HFFc6 (cell line): ENCODE measurements around the gene ANGPTL8. TPM values are rescaled to one million over a fixed set of nuclear protein-coding genes. Genes with fewer than 3 reads are reported as not detected.

Source experiments
- DNase-seq: peaks from one replicate; pipeline ENCODE4 v3.0.0-alpha.2; 2018
- H3K27ac Mint-ChIP-seq: 2 replicates; pipeline ENCODE4 v1.8.0; 2020; ENCODE audit warnings: mild to moderate bottlenecking, mixed read lengths
- H3K27me3 Mint-ChIP-seq: 2 replicates; pipeline ENCODE4 v1.8.0; 2021; ENCODE audit warnings: mild to moderate bottlenecking, moderate library complexity, mixed read lengths; ENCODE audit not compliant: insufficient read depth
- H3K36me3 Mint-ChIP-seq: 2 replicates; pipeline ENCODE4 v1.8.0; 2021; ENCODE audit warnings: low read depth, mixed read lengths
- H3K4me1 Mint-ChIP-seq: 2 replicates; pipeline ENCODE4 v1.8.0; 2020; ENCODE audit warnings: low read depth, mixed read lengths
- H3K4me3 Mint-ChIP-seq: 2 replicates; pipeline ENCODE4 v1.8.0; 2020; ENCODE audit warnings: mild to moderate bottlenecking, moderate library complexity, mixed read lengths
- H3K9me3 Mint-ChIP-seq: 2 replicates; pipeline ENCODE4 v1.8.0; 2020; ENCODE audit warnings: mild to moderate bottlenecking, mixed read lengths
- CTCF ChIP-seq: fragments of 200-600 bp; sonication (generic); IDR thresholded peaks from 2 replicates; pipeline ENCODE4 v1.5.0; 2021; ENCODE audit warnings: antibody characterized with exemption, mild to moderate bottlenecking
- total RNA-seq, 6 experiments: library from RNA; stranded (reverse); fragmentation: NEBNext Ultra II Directional; extraction: Animal tissue kit (Norgen Biotek cat#: 25700); gene quantifications; 2 replicates in 1 of 6; 3 replicates in 5 of 6; pipeline ENCODE4 v1.2.3, GENCODE V29; 2021

Gene ANGPTL8
- total RNA-seq, 6 experiments from 2014 or later: not detected

GRCh38 chr19:11247391-11247790 is 8.0 kb downstream of the ANGPTL8 start:
- Mint-ChIP-seq H3K9me3 (no peaks in the 10 kb centered on the region), H3K4me3 (no peak overlapping the region), H3K27ac (no peak overlapping the region), H3K36me3 (peaks cover 4% of the 10 kb centered on the region), H3K27me3 (no peaks in the 10 kb centered on the region), H3K4me1 (peaks cover 4% of the 10 kb centered on the region; the same call in 1 of the 2 replicates)
- DNase-seq: no peak
- TF ChIP-seq CTCF: no peak

GRCh38 chr19:11247934-11248333 is 8.5 kb downstream of the ANGPTL8 start:
- no peaks in the 10 kb centered on the region for H3K9me3 Mint-ChIP-seq
- no peaks in the 10 kb centered on the region for H3K27me3 Mint-ChIP-seq
- no peak overlapping the region for H3K4me3 Mint-ChIP-seq
- TF ChIP-seq CTCF: no peak
- DNase-seq: no peak
- H3K4me1 Mint-ChIP-seq: peaks cover 4% of the 10 kb centered on the region; the same call in 1 of the 2 replicates
- no peak overlapping the region for H3K27ac Mint-ChIP-seq
- peaks cover 4% of the 10 kb centered on the region for H3K36me3 Mint-ChIP-seq

GRCh38 chr19:11248852-11249251 is 9.4 kb downstream of the ANGPTL8 start:
- Mint-ChIP-seq H3K4me1 (peaks cover under 1% of the 10 kb centered on the region; the same call in 1 of the 2 replicates), H3K9me3 (no peaks in the 10 kb centered on the region), H3K36me3 (peaks cover under 1% of the 10 kb centered on the region), H3K27me3 (no peaks in the 10 kb centered on the region), H3K27ac (no peak overlapping the region), H3K4me3 (no peak overlapping the region)
- no peak for TF ChIP-seq CTCF
- DNase-seq: no peak

- no peaks in the 10 kb centered on the region for H3K4me1 Mint-ChIP-seq
- H3K27me3 Mint-ChIP-seq: no peaks in the 10 kb centered on the region
- no peaks in the 10 kb centered on the region for H3K9me3 Mint-ChIP-seq
- no peak overlapping the region for H3K4me3 Mint-ChIP-seq
- DNase-seq: no peak
- no peak for TF ChIP-seq CTCF
- no peak overlapping the region for H3K27ac Mint-ChIP-seq
- H3K36me3 Mint-ChIP-seq: no peaks in the 10 kb centered on the region
Measured at GRCh38 chr19:11251217-11251616, 11.8 kb downstream of the ANGPTL8 start.

GRCh38 chr19:11251650-11252314 is 12.4 kb downstream of the ANGPTL8 start:
- Mint-ChIP-seq H3K9me3 (no peaks in the 10 kb centered on the region), H3K4me1 (no peaks in the 10 kb centered on the region), H3K27ac (no peak overlapping the region), H3K4me3 (no peak overlapping the region), H3K36me3 (no peaks in the 10 kb centered on the region), H3K27me3 (no peaks in the 10 kb centered on the region)
- DNase-seq: no peak
- TF ChIP-seq CTCF: no peak
